ENCODE results near the gene MYOCD.

Gene MYOCD

GRCh38 chr17:12790249-12791106 lies 124.8 kb downstream of the MYOCD start (continued):
- TF ChIP-seq ZNF560 (tag by site-specific recombination; IDR thresholded peaks at IDR 0.05; ENCODE audit: borderline replicate concordance) (no peak), GLIS1 (tag by site-specific recombination; IDR thresholded peaks at IDR 0.05) (peak; percentile 73), ZNF157 (tag by site-specific recombination; IDR thresholded peaks at IDR 0.05) (no peak), SCRT1 (tag by site-specific recombination; IDR thresholded peaks at IDR 0.05; ENCODE audit: borderline replicate concordance) (no peak), ZNF658 (tag by site-specific recombination; IDR thresholded peaks at IDR 0.05) (no peak), SP3 (tag by site-specific recombination; IDR thresholded peaks at IDR 0.05) (no peak), ZNF239 (tag by site-specific recombination; IDR thresholded peaks at IDR 0.05) (no peak), ZSCAN4 (tag by site-specific recombination; IDR thresholded peaks at IDR 0.05) (no peak)

GRCh38 chr17:12794919-12795532 lies 129.3 kb downstream of the MYOCD start:
- H3K9me3 ChIP-seq (ENCODE audit: control insufficient read depth, insufficient read depth, low read depth, low read length): peaks cover 3% of the 10 kb centered on the region
- no peak overlapping the region for H3K4me3 ChIP-seq (ENCODE audit: low read depth, low read length)
- ChIA-PET CTCF (no interaction called here), POLR2A (no interaction called here)
- H3K4me1 ChIP-seq (ENCODE audit: control insufficient read depth, insufficient read depth, low read length): peaks cover 11% of the 10 kb centered on the region; the same call in 1 of the 2 replicates
- H3K27ac ChIP-seq (ENCODE audit: extremely low read depth, low read depth, low read length): no peak overlapping the region
- H3K36me3 ChIP-seq (ENCODE audit: control insufficient read depth in 2 of 2, insufficient read depth in 1 of 2, low read length in 2 of 2): no peaks in the 10 kb centered on the region
- TF ChIP-seq ZNF701 (tag by site-specific recombination; IDR thresholded peaks at IDR 0.05) (no peak), KLF1 (tag by site-specific recombination; IDR thresholded peaks at IDR 0.05) (no peak), ZNF37A (tag by site-specific recombination; IDR thresholded peaks at IDR 0.05) (no peak), ZBTB20 (tag by site-specific recombination; IDR thresholded peaks at IDR 0.05) (no peak), ZBTB44 (tag by site-specific recombination; IDR thresholded peaks at IDR 0.05) (no peak), ZNF433 (tag by site-specific recombination; IDR thresholded peaks at IDR 0.05; ENCODE audit: low read depth) (no peak), ZNF843 (tag by site-specific recombination; IDR thresholded peaks at IDR 0.05) (no peak), ZNF202 (tag by site-specific recombination; IDR thresholded peaks at IDR 0.05; ENCODE audit: borderline replicate concordance) (no peak), ZNF530 (tag by site-specific recombination; IDR thresholded peaks at IDR 0.05; ENCODE audit: low read depth) (no peak), ZNF747 (tag by site-specific recombination; IDR thresholded peaks at IDR 0.05) (no peak), ZNF174 (tag by site-specific recombination; IDR thresholded peaks at IDR 0.05) (no peak), ZNF544 (tag by site-specific recombination; IDR thresholded peaks at IDR 0.05) (no peak), TRIM28 (IDR thresholded peaks at IDR 0.05; ENCODE audit: borderline replicate concordance, low read length) (no peak), ZBTB7A (tag by site-specific recombination; IDR thresholded peaks at IDR 0.05; ENCODE audit: low read depth) (no peak)
